Activated CD8-positive, alpha-beta memory T cell treated with anti-CD3 and anti-CD28 coated beads for 48 hours (primary cell): Measurements from ENCODE around the gene CPXM1.

Experiments used
- DNase-seq, 3 experiments: peaks; one replicate each; pipeline ENCODE4 v3.0.0-alpha.2; 2020; ENCODE audit warnings: low read depth in 2 of 3, low spot score in 2 of 3

CPXM1 gene

GRCh38 chr20:2804041-2804828, 3.8 kb upstream of the CPXM1 start:
- DNase-seq = no peak

- no peak for DNase-seq
Measured at GRCh38 chr20:2801286-2801728, 880 bp upstream of the CPXM1 start.

- DNase-seq = no peak
Measured at GRCh38 chr20:2799688-2800520, 523 bp downstream of the CPXM1 start.

DNA sequence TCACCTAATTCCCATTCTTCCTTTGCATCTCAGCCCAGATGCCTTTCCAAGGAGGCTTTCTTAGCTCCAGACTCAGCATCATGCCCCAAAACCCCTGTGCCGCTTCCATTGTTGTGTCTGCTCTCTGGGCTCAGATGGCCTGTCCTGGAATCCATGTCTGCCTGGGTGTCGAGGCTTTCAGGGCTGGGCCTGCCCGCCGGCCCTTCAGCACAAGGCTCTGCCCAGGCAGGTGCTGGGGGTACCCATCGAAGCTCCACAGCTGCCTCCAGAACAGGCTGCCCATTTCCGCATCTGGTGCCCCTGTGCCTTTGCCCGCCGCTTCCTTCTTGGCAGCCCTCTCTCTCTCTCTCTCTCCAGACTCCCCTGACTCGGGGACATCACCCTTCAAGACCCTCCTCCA, 1.2 kb downstream of the CPXM1 start:
- no peak for DNase-seq

GRCh38 chr20:2798814-2799213, 1.6 kb downstream of the CPXM1 start:
- no peak for DNase-seq

- no peak for DNase-seq
Measured at GRCh38 chr20:2798095-2798805, 2.2 kb downstream of the CPXM1 start.

- no peak for DNase-seq
Measured at GRCh38 chr20:2797136-2797983, 3.1 kb downstream of the CPXM1 start.

- DNase-seq = no peak
Measured at GRCh38 chr20:2796011-2796660, 4.3 kb downstream of the CPXM1 start.

DNA sequence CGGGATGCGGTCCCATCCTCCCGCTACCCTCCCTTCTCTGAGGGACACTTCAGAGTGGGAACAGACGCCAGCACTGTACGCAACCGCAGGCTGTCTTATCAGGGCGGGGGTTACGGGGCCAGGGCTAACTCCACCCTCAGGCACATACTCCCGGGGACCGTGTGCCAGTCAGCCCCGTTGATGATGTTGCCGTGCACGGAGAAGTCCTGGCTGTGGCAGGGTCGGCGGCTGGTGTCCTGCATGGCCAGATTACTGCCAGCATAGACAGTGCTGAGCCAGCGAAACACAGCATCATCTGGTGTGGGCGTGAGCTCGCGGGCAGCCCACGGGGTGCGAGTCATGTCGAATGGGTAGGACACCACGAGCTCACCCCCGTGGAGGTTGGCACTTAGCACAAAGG, 5.0 kb downstream of the CPXM1 start:
- no peak for DNase-seq

DNA sequence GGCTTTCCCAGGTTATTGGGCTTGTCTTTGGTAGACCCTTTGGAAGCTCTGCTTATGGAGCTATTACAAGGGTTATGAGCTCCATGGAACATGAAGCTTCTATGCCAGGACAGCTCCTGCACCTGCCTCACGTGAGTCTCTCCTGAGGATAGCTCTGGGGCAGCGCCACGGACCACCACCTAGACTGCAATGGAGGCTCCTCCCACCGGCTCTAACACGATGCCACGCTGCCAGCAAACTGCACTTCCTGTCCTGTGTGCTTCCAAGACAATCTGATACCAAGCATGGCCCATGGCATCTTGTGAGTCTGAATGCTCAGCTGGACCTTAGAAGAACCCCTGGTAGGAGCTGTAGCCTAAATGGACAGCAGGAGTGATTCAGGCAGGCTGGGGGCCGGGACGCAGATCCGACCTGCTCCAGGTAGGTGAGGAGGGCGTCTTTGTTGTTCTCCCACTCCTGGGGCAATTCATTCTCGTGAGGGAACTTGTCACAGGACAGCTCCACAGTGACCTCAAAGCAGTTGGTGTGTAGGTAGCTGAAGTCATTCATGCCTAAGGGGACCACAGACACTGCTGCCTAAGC, 5.5 kb downstream of the CPXM1 start:
- DNase-seq = no peak

DNA sequence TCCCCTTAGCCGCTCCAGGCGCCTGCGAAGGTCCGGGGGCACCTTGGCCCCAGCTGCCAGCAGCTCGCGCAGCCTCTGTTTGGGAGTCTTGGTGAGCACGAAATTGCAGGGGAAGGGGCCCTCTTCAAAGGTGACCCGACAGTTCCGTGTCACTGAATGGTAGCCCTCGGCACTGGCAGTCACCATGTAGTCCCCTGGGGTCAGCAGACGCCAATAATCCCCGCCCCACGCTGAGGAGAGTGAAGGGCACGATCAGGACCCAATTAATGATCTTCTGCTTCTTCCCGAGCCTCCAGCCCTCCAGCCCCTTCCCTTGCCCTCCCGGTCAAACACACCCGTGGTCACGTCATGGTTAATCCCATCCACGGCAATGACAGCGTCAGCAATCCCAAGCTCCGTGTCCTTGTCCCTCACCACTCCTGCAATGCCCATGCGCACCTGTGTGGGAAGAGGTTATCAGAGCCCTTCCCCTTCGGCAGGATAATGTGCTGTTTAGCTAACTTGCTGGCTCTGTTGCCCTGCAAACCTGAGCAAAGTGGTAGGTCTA, 6.2 kb downstream of the CPXM1 start:
- DNase-seq = no peak

GRCh38 chr20:2793471-2793870, 7.0 kb downstream of the CPXM1 start:
- no peak for DNase-seq

DNA sequence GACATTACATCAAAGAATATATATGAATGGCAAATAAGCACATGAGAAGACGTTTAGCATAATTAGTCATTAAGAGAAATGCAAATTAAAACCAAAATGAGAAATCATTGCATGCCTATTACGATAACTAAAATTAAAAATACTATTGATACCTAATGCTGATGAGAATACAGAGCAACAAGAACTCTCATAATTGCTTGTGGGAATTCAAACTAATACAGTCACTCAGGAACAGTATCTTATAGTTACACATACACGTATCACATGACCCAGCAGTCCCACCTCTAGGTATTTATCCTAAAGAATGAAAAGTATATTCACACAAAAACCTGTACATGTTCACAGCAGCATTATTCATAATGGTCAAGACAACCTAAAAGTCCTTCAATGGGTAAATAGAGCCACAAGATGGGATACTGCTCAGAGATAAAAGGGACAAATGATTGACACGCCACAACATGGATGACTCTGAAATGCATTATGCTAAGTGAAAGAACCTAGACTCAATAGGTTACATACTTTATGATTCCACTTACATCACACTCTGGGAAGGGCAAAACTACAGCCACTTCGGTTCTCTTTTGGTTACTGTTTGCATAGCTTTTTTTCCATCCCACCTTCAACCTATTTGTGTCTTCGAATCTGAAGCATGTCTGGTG, 16.4 kb downstream of the CPXM1 start:
- no peak for DNase-seq

- no peak for DNase-seq
Measured at GRCh38 chr20:2780948-2781347, 19.5 kb downstream of the CPXM1 start.

DNA sequence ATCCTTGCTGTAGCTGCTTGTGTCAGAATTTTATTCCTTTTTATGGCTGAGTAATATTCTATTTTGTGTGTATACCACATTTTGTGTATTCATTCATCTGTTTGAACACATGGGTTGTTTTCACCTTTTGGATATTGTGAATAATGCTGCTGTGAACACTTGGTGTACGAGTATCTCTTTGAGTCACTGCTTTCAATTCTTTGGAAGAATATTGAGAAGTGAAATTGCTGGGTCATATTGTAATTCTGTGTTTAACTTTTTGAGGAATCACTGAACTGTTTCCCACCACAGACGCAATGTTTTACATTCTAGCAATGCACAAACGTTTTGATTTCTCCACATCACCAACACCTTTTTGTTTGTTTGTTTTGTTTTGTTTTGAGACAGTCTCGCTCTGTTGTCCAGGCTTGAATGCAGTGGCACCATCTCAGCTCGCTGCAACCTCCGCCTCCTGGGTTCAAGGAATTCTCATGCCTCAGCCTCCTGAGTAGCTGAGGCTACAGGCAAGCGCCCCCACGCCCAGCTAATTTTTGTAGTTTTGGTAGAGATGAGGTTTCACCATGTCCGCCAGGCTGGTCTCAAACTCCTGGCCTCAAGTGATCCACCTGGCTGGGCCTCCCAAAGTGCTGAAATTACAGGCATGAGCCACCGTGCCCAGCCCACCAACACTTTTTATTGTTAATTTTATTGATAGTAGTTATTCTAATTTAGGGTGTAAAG, 21.7 kb downstream of the CPXM1 start:
- DNase-seq = no peak

GRCh38 chr20:2775139-2775538, 25.3 kb downstream of the CPXM1 start:
- DNase-seq = no peak

DNA sequence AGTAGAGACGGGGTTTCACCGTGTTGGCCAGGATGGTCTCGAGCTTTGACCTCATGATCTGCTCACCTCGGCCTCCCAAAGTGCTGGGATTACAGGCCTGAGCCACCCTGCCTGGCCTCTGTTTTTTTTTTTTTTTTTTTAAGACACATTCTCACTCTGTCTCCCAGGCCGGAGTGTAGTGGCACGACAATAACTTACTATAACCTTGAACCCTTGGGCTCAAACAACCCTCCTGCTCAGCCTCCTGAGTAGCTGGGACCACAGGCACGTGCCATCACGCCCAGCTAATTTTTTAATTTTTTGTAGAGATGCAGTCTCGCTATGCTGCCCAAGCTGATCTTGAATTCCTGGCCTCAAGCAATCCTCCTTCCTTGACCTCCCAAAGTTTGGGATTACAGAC, 26.6 kb downstream of the CPXM1 start:
- no peak for DNase-seq

GRCh38 chr20:2771631-2772080, 28.8 kb downstream of the CPXM1 start:
- no peak for DNase-seq
